SK-N-MC (cell line): ENCODE data around the gene MYO1D.

ENCODE experiments used
- EZH2 ChIP-seq: fragments of 200-600 bp; sonication (generic); IDR thresholded peaks from one replicate; pipeline ENCODE4 v1.6.1; 2017; ENCODE audit warnings: antibody characterized with exemption
- FOXP2 ChIP-seq: optimal IDR thresholded peaks from 2 replicates; pipeline ENCODE3; 2011; ENCODE audit warnings: mild to moderate bottlenecking, moderate library complexity; ENCODE audit not compliant: insufficient read depth; ENCODE audit errors: extremely low read length, control extremely low read depth
- POLR2AphosphoS5 ChIP-seq: IDR thresholded peaks from 2 replicates; pipeline ENCODE4 v1.6.1; 2012; ENCODE audit warnings: mild to moderate bottlenecking, low read depth, low read length, borderline replicate concordance

GRCh38 chr17:32709562-32709961 lies 167.4 kb downstream of the MYO1D start:
- TF ChIP-seq EZH2 (no peak), POLR2AphosphoS5 (no peak), FOXP2 (no peak)
